GM19324 (cell line): ENCODE data around the gene IRF2.

Experiments used
- ATAC-seq: cut with Tn5 transposase; IDR thresholded peaks from one replicate; pipeline ENCODE4 v1.9.1; 2021; ENCODE audit warnings: mild to moderate bottlenecking, moderate library complexity; ENCODE audit not compliant: unreplicated experiment, low FRiP score

IRF2 gene

GRCh38 chr4:184433258-184433892 lies 41.0 kb downstream of the IRF2 start:
- ATAC-seq, result no peak

- no peak for ATAC-seq
These were observed 42.0 kb downstream of the IRF2 start for GRCh38 chr4:184432127-184432922.

- ATAC-seq, result no peak
These were observed 44.2 kb downstream of the IRF2 start for GRCh38 chr4:184430163-184430562.

- ATAC-seq, result no peak
These were observed 45.6 kb downstream of the IRF2 start for GRCh38 chr4:184428787-184429186.

- no peak for ATAC-seq
These were observed 46.7 kb downstream of the IRF2 start for GRCh38 chr4:184427687-184428086.

- ATAC-seq, result no peak
These were observed 47.3 kb downstream of the IRF2 start for GRCh38 chr4:184427093-184427492.

- no peak for ATAC-seq
These were observed 49.2 kb downstream of the IRF2 start for GRCh38 chr4:184424993-184425758.

- ATAC-seq, result no peak
These were observed 50.1 kb downstream of the IRF2 start for GRCh38 chr4:184424279-184424678.

GRCh38 chr4:184423003-184423686 lies 51.2 kb downstream of the IRF2 start:
- ATAC-seq, result no peak

- no peak for ATAC-seq
These were observed 52.0 kb downstream of the IRF2 start for GRCh38 chr4:184422378-184422777.

GRCh38 chr4:184421533-184422155 lies 52.7 kb downstream of the IRF2 start:
- peak; percentile 34 for ATAC-seq

GRCh38 chr4:184420881-184421416 lies 53.4 kb downstream of the IRF2 start:
- peak; percentile 32 for ATAC-seq

GRCh38 chr4:184420402-184420801 lies 53.9 kb downstream of the IRF2 start:
- no peak for ATAC-seq

- ATAC-seq, result no peak
These were observed 54.4 kb downstream of the IRF2 start for GRCh38 chr4:184419976-184420375.

GRCh38 chr4:184417802-184418511 lies 56.4 kb downstream of the IRF2 start:
- no peak for ATAC-seq

- peak; percentile 34 for ATAC-seq
These were observed 57.2 kb downstream of the IRF2 start for GRCh38 chr4:184416913-184417734.

- no peak for ATAC-seq
These were observed 59.3 kb downstream of the IRF2 start for GRCh38 chr4:184415071-184415470.

- ATAC-seq, result no peak
These were observed 60.9 kb downstream of the IRF2 start for GRCh38 chr4:184413261-184414046.
